ENCODE measurements around the gene NEXN. TPM values are rescaled to one million over a fixed set of nuclear protein-coding genes. Genes with fewer than 3 reads are reported as not detected.

Gene NEXN
- total RNA-seq, 1 experiment from 2014 or later, result 0.15 TPM

GRCh38 chr1:77925956-77926355, 37.5 kb downstream of the NEXN start (continued):
- no peak for TF ChIP-seq ZNF274 (IDR thresholded peaks at IDR 0.05; ENCODE audit: low read depth, low read length)
- TF ChIP-seq ATF3 (IDR thresholded peaks at IDR 0.05), result no peak
- TF ChIP-seq EGR1 (IDR thresholded peaks at IDR 0.05; ENCODE audit: low read depth), result no peak

GRCh38 chr1:77926561-77927357, 38.3 kb downstream of the NEXN start:
- Histone ChIP-seq H3K4me3 (replicated peaks in 1 of 2; ENCODE audit: low read depth in 1 of 2, low read length in 2 of 2) (no peak overlapping the region), H3K4me1 (ENCODE audit: control insufficient read depth in 1 of 2, insufficient read depth in 2 of 2, low read length in 2 of 2) (no peaks in the 10 kb centered on the region), H4K20me1 (ENCODE audit: insufficient read depth) (no peaks in the 10 kb centered on the region), H2AFZ (ENCODE audit: low read depth, low read length, poor library complexity, severe bottlenecking) (no peak overlapping the region), H3K79me2 (ENCODE audit: insufficient read depth, low read length) (no peaks in the 10 kb centered on the region), H3K4me2 (ENCODE audit: low read length) (no peak overlapping the region), H3K9ac (ENCODE audit: low read length) (no peak overlapping the region), H3K27me3 (ENCODE audit: insufficient read depth, low read length) (no peaks in the 10 kb centered on the region), H3K27ac (ENCODE audit: low read depth, low read length) (no peak overlapping the region), H3K9me3 (ENCODE audit: control insufficient read depth in 1 of 2, insufficient read depth in 1 of 2, low read depth in 1 of 2, low read length in 2 of 2) (no peaks in the 10 kb centered on the region), H3K36me3 (ENCODE audit: control insufficient read depth in 1 of 2, insufficient read depth in 2 of 2, low read length in 2 of 2) (no peaks in the 10 kb centered on the region), H3K9me2 (ENCODE audit: insufficient read depth) (no peaks in the 10 kb centered on the region)
- RAD21 ChIA-PET (ENCODE audit: low non-redundant PET in 1 of 2, low total read pairs in 2 of 2, uncharacterized antibody in 2 of 2, unreplicated experiment in 2 of 2), result no interaction called here
- intact Hi-C loops (cut with micrococcal nuclease), result no loop called here
- CTCF ChIA-PET, result no interaction called here
- no TSS peak for BruUV-seq (replicated peaks)
- ATAC-seq (no peak), DNase-seq (ENCODE audit: low read depth, low spot score) (no peak)
- POLR2A ChIA-PET, result no interaction called here
- TF ChIP-seq POLR2AphosphoS5 (IDR thresholded peaks at IDR 0.05; ENCODE audit: low read depth, low read length) (no peak), POLR2A (IDR thresholded peaks at IDR 0.05; ENCODE audit: borderline replicate concordance, extremely low read depth, insufficient read depth, insufficient read length) (no peak), SRF (IDR thresholded peaks at IDR 0.05; ENCODE audit: low read depth) (no peak), EGR1 (IDR thresholded peaks at IDR 0.05; ENCODE audit: low read depth) (no peak), CTCF (IDR thresholded peaks at IDR 0.05 in 2 of 3, conservative IDR thresholded peaks at IDR 0.05 in 1 of 3; ENCODE audit: borderline replicate concordance in 1 of 3, insufficient read depth in 1 of 3, low read depth in 2 of 3, low read length in 2 of 3) (no peak), ZFX (IDR thresholded peaks at IDR 0.05) (no peak), CEBPB (IDR thresholded peaks at IDR 0.05; ENCODE audit: low read depth) (no peak), SIN3A (IDR thresholded peaks at IDR 0.05; ENCODE audit: low read depth) (no peak), ELF1 (IDR thresholded peaks at IDR 0.05; ENCODE audit: borderline replicate concordance, low read depth) (no peak), ZBTB33 (IDR thresholded peaks at IDR 0.05; ENCODE audit: extremely low read depth, insufficient replicate concordance, low read length) (no peak), TCF7L2 (IDR thresholded peaks at IDR 0.05; ENCODE audit: borderline replicate concordance, extremely low read depth, insufficient read depth, insufficient read length) (no peak), ZNF274 (IDR thresholded peaks at IDR 0.05; ENCODE audit: low read depth, low read length) (no peak), REST (IDR thresholded peaks at IDR 0.05; ENCODE audit: low read depth) (no peak), EZH2phosphoT487 (IDR thresholded peaks at IDR 0.05; ENCODE audit: borderline replicate concordance) (no peak), JUND (IDR thresholded peaks at IDR 0.05) (no peak), ATF3 (IDR thresholded peaks at IDR 0.05) (no peak)
